ENCODE measurements around the gene DYSF.

GRCh38 chr2:71410696-71411095 lies 42.7 kb upstream of the DYSF start:
- TF ChIP-seq, protein P1, sequence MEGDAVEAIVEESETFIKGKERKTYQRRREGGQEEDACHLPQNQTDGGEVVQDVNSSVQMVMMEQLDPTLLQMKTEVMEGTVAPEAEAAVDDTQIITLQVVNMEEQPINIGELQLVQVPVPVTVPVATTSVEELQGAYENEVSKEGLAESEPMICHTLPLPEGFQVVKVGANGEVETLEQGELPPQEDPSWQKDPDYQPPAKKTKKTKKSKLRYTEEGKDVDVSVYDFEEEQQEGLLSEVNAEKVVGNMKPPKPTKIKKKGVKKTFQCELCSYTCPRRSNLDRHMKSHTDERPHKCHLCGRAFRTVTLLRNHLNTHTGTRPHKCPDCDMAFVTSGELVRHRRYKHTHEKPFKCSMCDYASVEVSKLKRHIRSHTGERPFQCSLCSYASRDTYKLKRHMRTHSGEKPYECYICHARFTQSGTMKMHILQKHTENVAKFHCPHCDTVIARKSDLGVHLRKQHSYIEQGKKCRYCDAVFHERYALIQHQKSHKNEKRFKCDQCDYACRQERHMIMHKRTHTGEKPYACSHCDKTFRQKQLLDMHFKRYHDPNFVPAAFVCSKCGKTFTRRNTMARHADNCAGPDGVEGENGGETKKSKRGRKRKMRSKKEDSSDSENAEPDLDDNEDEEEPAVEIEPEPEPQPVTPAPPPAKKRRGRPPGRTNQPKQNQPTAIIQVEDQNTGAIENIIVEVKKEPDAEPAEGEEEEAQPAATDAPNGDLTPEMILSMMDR (IDR thresholded peaks at IDR 0.05; ENCODE audit: low read length), result no peak
- TF ChIP-seq EZH2 (optimal IDR thresholded peaks at IDR 0.05; ENCODE audit: low read depth, low read length), result no peak
- TF ChIP-seq EZH2phosphoT487 (IDR thresholded peaks at IDR 0.05; ENCODE audit: low read length), result no peak
